ENCODE data around the gene SPAST. TPM values are rescaled to one million over a fixed set of nuclear protein-coding genes. Genes with fewer than 3 reads are reported as not detected.
A peak's percentile ranks its signal among the peaks of the same experiment; 100 is the strongest.

SPAST gene
- total and polyA plus RNA-seq, 2 of the 13 experiments (the other 11 are each of a cell fraction or from before 2014, with no cell fraction given) = 11.5 to 40.4 TPM

GRCh38 chr2:32051836-32052439 is 11.4 kb upstream of the SPAST start:
- CTCF ChIA-PET (ENCODE audit: low intra/inter-chr PET ratio, low total read pairs) = no interaction called here
- FAIRE-seq = no peak
- BruUV-seq (replicated peaks) = no TSS peak
- TF ChIP-seq THAP8 (CRISPR knock-in tag; IDR thresholded peaks at IDR 0.05; ENCODE audit: borderline replicate concordance) (no peak), ATF2 (CRISPR knock-in tag; IDR thresholded peaks at IDR 0.05) (no peak), KMT2B (CRISPR knock-in tag; IDR thresholded peaks at IDR 0.05) (no peak), MXD3 (CRISPR knock-in tag; IDR thresholded peaks at IDR 0.05) (no peak), ZNF33B (CRISPR knock-in tag; IDR thresholded peaks at IDR 0.05) (peak; percentile 56; the same call in 1 of the 2 replicates), HNRNPUL1 (IDR thresholded peaks at IDR 0.05; ENCODE audit: low read depth, low read length) (no peak), ZEB1 (IDR thresholded peaks at IDR 0.05; ENCODE audit: insufficient replicate concordance, low read depth) (peak; percentile 61), SOX6 (IDR thresholded peaks at IDR 0.05) (no peak), SOX6 (CRISPR knock-in tag; IDR thresholded peaks at IDR 0.05) (0 out of 2 replicates have a peak, but pooled peaks have one; percentile 17), SMARCC2 (IDR thresholded peaks at IDR 0.05) (no peak), MAFK (conservative IDR thresholded peaks at IDR 0.05 in 1 of 2, IDR thresholded peaks at IDR 0.05 in 1 of 2; ENCODE audit: low read length in 2 of 2) (0 out of 4 replicates have a peak, but pooled peaks of 1 of the 2 experiments have one; percentile 2), HNF4G (IDR thresholded peaks at IDR 0.05; ENCODE audit: borderline replicate concordance, low read depth, low read length) (no peak), HNF4G (CRISPR knock-in tag; IDR thresholded peaks at IDR 0.05; ENCODE audit: borderline replicate concordance, low read depth) (no peak), PHF5A (CRISPR knock-in tag; IDR thresholded peaks at IDR 0.05; ENCODE audit: low read depth, unreplicated experiment) (no peak), NFE2L2 (IDR thresholded peaks at IDR 0.05; ENCODE audit: low read length) (no peak), ZBTB8A (CRISPR knock-in tag; IDR thresholded peaks at IDR 0.05; ENCODE audit: borderline replicate concordance, low read depth) (no peak), PHF8 (CRISPR knock-in tag; IDR thresholded peaks at IDR 0.05) (no peak), PAXIP1 (CRISPR knock-in tag; conservative IDR thresholded peaks at IDR 0.05) (peak; percentile 42), NFIC (IDR thresholded peaks at IDR 0.05; ENCODE audit: low read length) (no peak), ELF1 (CRISPR knock-in tag; IDR thresholded peaks at IDR 0.05) (no peak)

More at GRCh38 chr2:32051836-32052439, 11.4 kb upstream of the SPAST start:
- Histone ChIP-seq H3K4me2 (ENCODE audit: low read depth, low read length) (peak overlapping the region; percentile 51), H3K4me1 (ENCODE audit: insufficient read depth, low read length) (peaks cover 30% of the 10 kb centered on the region), H2AFZ (ENCODE audit: low read length) (peak overlapping the region; percentile 67), H3K4me3 (replicated peaks in 1 of 3; ENCODE audit: insufficient read depth in 1 of 3, low read depth in 2 of 3, low read length in 3 of 3) (peak overlapping the region in 1 of 3 experiments; percentile 3; a peak in 2 of 6 replicates), H3K79me2 (ENCODE audit: insufficient read depth, low read length) (no peaks in the 10 kb centered on the region), H3K9me3 (ENCODE audit: low read length) (no peaks in the 10 kb centered on the region), H4K20me1 (ENCODE audit: insufficient read depth, low read length) (no peaks in the 10 kb centered on the region), H3K9ac (ENCODE audit: insufficient read depth, low read depth, low read length) (no peak overlapping the region), H3K27me3 (ENCODE audit: control insufficient read depth in 1 of 2, insufficient read depth in 2 of 2, low read length in 2 of 2) (no peaks in the 10 kb centered on the region), H3K27ac (ENCODE audit: extremely low read length, insufficient read depth, low read length) (no peak overlapping the region), H3K36me3 (replicated peaks in 1 of 2; ENCODE audit: control insufficient read depth in 1 of 2, insufficient read depth in 2 of 2, low read length in 2 of 2) (no peaks in the 10 kb centered on the region)
- POLR2A ChIA-PET = interaction anchor here (0.8 to 1.0 kb wide), 2 partner anchors 11 to 12 kb away, joined by 3 to 5 read pairs; partner anchors contain the start of genes DPY30 and SPAST
- no peak for DNase-seq (ENCODE audit: low spot score)
- 45% methylated on average over 11 of the region's 11 CpGs for WGBS (ENCODE audit: low lambda C conversion rate)
- intact Hi-C loops (cut with micrococcal nuclease; ENCODE audit: unreplicated experiment) = no loop called here
- peak; percentile 70 for ATAC-seq
- in situ Hi-C loops (cut with HindIII; ENCODE audit: extremely low pct_ligation_motif_present, low pct_unique_long_range_greater_than_20kb) = no loop called here

Data from HepG2 (cell line).